ENCODE measurements around the gene ACBD7. TPM values are rescaled to one million over a fixed set of nuclear protein-coding genes. Genes with fewer than 3 reads are reported as not detected.

Gene ACBD7
- total RNA-seq = 0.97 and 1.3 TPM in 2 replicates

- TF ChIP-seq, protein P1, sequence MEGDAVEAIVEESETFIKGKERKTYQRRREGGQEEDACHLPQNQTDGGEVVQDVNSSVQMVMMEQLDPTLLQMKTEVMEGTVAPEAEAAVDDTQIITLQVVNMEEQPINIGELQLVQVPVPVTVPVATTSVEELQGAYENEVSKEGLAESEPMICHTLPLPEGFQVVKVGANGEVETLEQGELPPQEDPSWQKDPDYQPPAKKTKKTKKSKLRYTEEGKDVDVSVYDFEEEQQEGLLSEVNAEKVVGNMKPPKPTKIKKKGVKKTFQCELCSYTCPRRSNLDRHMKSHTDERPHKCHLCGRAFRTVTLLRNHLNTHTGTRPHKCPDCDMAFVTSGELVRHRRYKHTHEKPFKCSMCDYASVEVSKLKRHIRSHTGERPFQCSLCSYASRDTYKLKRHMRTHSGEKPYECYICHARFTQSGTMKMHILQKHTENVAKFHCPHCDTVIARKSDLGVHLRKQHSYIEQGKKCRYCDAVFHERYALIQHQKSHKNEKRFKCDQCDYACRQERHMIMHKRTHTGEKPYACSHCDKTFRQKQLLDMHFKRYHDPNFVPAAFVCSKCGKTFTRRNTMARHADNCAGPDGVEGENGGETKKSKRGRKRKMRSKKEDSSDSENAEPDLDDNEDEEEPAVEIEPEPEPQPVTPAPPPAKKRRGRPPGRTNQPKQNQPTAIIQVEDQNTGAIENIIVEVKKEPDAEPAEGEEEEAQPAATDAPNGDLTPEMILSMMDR (IDR thresholded peaks at IDR 0.05; ENCODE audit: insufficient read depth, low read depth, low read length) = peak; percentile 48
- peak; percentile 74 for DNase-seq (ENCODE audit: low read depth)
- peak within 1 kb of the TSS; percentile 67 for H3K4me3 ChIP-seq (ENCODE audit: low read depth, low read length)
These were observed at the start of gene ACBD7 for GRCh38 chr10:15088428-15089261. Gene ACBD7, minus strand, starts transcription at chr10:15088776. Its CDS starts 48 bp downstream, at chr10:15088728.

- H3K4me3 ChIP-seq (ENCODE audit: low read depth, low read length) = no peak overlapping the region
- DNase-seq (ENCODE audit: low read depth) = peak; percentile 47
- TF ChIP-seq, protein P1 (IDR thresholded peaks at IDR 0.05; ENCODE audit: insufficient read depth, low read depth, low read length) = no peak
These were observed 49.1 kb upstream of the ACBD7 start for GRCh38 chr10:15137636-15138035.

DNA sequence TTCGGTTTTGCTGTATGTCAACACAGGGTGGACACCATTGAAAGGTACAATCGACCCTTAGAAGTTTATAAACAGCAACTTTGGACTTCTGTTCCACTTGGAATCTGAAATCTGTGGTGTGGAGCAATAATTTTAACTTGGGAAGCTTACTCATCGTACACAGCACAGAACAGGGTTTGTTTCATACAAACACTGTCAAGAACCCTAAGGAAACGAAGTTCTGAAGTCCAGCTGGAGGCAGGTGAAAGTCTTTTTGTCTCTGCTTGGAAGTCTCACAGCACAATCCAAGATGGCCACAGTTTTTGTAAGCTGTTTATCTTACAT is 48.4 kb upstream of the ACBD7 start:
- H3K4me3 ChIP-seq (ENCODE audit: low read depth, low read length) = no peak overlapping the region
- TF ChIP-seq, protein P1 (IDR thresholded peaks at IDR 0.05; ENCODE audit: insufficient read depth, low read depth, low read length) = no peak
- peak; percentile 57 for DNase-seq (ENCODE audit: low read depth)

- DNase-seq (ENCODE audit: low read depth) = no peak
- H3K4me3 ChIP-seq (ENCODE audit: low read depth, low read length) = no peak overlapping the region
- TF ChIP-seq, protein P1 (IDR thresholded peaks at IDR 0.05; ENCODE audit: insufficient read depth, low read depth, low read length) = no peak
These were observed 47.8 kb upstream of the ACBD7 start for GRCh38 chr10:15136129-15137035.

- no peak overlapping the region for H3K4me3 ChIP-seq (ENCODE audit: low read depth, low read length)
- DNase-seq (ENCODE audit: low read depth) = no peak
- TF ChIP-seq, protein P1 (IDR thresholded peaks at IDR 0.05; ENCODE audit: insufficient read depth, low read depth, low read length) = no peak
These were observed 42.8 kb upstream of the ACBD7 start for GRCh38 chr10:15131330-15131729.

DNA sequence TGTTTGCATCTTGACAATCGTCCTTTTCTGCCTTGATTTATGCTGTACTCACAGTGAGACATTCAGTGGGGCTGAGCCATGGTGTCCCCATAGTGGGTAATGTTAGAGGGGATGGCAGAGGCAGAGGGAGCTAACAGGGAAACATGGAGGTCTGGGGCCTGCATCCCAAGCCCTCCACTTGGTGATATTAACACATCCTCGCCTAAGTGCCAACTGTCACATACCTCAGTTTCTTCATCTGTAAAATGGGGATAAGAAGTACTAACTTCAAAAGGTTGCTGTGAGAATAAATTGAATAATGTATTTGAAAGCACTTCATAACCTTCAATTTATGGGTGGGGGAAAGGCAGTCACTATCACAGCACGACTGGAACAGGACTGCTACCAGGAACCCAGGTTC is 36.3 kb upstream of the ACBD7 start:
- no peak for DNase-seq (ENCODE audit: low read depth)
- TF ChIP-seq, protein P1 (IDR thresholded peaks at IDR 0.05; ENCODE audit: insufficient read depth, low read depth, low read length) = no peak
- H3K4me3 ChIP-seq (ENCODE audit: low read depth, low read length) = no peak overlapping the region

Measured in fibroblast of villous mesenchyme (primary cell).